H54 (cell line): ENCODE data around the gene ZNF839.
"Not testable (repeated sequence)": the region's sequence is repeated elsewhere in the genome, so short reads cannot be mapped to it uniquely, and the experiment has no call there.

ENCODE experiments used
- DNase-seq: peaks from one replicate; pipeline ENCODE4 v3.0.0; 2011; ENCODE audit warnings: low spot score, mixed read lengths; ENCODE audit not compliant: insufficient read length
- FAIRE-seq: peaks from 3 replicates; lab custom pipeline; 2011; peaks lifted over from hg19 to GRCh38; lab: Jason Lieb, UNC
- POLR2A ChIP-seq: IDR thresholded peaks from 2 replicates; pipeline ENCODE4 v1.6.1; 2011; ENCODE audit warnings: low read depth, mild to moderate bottlenecking, low read length

The ZNF839 gene

DNA sequence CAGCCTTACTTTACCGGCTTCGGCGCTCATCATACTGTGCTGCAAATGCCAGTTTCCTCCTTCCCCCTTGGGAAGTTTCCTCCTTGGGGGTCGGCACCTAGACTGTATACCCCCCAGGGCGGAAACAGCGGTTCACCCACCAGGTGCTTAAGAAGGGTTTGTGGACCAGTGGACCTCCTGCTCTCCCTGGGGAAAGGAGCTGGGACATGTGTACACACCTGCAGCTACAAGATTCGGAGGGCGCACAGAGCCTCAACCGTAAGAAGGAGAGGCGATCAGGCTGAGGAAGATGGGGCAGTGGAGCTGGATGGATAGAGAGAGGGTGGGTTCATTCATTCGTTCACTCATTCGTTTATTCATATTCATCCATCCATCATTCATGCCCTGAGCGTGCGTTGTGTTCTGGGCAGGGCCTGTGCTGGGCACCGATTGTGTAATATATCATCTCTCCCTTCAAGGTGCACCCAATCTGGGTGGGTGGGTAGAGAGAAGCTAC lies 717 bp upstream of the ZNF839 start:
- no peak for TF ChIP-seq POLR2A
- FAIRE-seq = no peak

DNA sequence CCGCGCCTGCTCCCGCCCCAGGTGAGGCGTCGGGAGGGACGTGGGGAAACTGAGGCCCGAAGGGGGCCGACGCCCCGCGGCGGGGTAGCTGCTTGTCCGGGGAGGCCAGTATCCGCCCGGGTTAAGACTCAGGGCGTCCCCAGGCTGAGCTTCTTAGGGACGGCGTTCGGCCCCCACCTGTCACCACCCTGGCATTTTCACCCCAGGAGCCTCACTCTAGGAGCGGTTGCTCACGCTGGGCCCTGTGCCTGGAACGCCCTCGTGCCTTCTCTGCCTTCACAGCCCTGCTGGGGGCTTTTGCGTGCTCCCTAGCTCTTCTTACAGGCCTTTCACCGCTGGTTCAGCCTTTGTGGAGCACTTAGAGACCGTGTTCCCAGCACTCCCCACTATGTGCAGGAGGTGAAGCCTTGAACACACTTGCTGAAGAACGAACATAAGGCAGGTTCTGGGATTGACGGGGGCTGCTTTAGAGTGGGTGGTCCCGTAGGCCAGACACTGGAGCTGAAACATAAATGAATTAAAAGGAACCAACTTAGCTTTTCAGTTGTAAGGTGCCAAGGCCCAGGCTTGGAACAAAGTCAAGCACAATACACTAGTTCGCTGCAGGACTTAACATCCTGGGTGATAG lies 601 bp downstream of the ZNF839 start:
- FAIRE-seq (no peak), DNase-seq (no peak)
- TF ChIP-seq POLR2A = no peak

More for the DNA sequence above, 717 bp upstream of the ZNF839 start:
- no peak for DNase-seq

DNA sequence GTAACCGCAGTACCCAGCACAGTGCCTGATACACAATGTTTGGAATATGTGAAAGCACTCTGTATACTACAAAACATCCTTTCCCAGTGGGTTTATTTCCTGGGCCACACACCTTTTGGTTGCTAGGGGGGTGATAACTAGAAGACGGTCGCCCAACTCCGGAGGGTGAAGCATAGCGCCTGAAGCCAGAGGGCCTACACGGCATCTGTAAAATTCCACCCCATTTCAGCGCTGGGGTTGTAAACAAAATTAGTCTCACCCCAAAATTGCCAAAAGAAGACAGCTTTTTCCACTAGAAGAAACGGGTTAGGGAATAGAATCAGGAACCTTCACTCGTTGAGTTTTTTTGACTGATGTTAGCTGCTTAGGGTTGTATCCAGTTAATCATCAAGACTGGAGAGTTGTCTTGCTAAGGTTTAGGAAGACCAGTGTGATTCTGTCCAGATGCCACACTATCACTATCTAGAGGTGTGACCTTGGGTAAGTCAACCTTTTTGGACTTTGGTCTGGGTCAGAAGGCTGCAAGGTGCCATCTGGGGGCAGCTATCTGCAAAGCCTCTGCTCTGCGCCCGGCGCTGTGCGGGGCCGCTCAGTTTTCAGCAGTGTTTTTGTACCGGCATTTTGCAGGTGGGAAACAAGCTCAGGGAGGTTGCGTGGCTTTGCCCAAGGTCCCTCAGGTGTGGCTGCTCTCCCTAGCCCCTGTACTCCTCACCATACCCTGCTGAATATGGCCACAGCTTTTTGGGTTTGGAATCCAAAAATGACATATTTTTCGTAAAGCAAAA lies 1.3 kb downstream of the ZNF839 start:
- DNase-seq (no peak), FAIRE-seq (no peak)
- no peak for TF ChIP-seq POLR2A

DNA sequence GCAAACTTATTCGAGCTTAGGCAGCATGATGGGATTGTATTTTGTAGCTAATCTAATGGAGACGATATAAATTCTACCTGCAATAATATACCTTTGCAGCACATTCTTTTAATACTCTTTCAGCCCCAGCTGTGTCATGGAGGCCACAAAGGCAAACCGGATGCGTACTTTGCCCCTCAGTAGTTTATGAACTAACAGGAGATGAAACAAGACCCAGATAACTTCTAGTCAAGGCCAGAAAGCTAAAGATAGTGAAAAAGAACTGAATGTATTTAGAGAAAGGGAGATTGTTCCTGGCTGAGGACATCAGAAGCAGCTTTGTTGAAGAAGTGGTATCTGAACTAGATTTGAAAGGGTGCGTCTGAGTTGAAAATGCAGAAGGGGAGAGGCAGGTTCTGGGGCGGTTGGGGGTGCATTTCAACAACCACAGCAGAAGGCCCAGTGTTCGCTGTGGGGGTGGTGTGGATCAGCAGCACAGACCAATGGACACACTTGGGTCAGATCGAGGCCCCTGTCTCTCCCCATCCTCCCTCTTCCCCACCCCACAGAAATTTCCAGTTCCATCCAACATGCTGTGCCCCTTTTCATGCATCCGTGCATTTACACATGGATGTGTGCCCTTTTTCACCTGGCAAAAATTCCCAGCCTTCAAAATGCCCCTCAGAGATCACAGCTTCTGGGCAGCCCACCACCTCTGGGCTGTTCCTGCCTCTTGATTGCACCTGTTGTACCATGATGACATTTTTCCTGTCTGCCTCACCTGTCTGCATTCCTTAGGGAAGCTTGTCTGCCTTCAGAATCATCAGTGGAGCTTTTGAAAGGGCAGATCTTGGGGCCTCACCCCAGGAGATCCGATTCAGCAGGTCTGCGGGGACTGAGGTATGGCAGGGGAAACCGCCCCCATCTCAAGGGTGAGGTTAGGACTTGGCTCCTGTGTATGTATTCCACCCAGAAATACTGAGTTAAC lies 2.2 kb downstream of the ZNF839 start:
- no peak for DNase-seq
- no peak for TF ChIP-seq POLR2A
- FAIRE-seq = no peak

DNA sequence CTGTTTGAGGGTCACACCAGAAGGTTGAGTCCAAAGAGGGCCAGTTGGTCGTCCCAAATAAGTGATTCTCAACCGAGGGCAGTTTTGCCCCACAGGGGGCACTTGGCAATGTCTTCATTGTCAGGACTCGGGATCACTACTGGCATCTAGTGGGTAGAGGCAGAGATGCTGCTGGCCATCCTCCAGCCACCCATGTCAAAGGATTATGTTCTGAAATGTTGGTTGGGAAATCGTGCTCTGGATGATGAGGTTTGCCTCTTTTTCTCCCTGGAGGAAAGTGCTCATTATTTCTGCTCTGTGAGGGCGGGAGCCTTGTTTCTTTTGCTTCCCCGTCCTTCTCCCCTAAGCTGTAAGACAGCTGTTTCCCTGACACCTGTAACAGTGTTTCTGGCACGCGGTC lies 3.6 kb downstream of the ZNF839 start:
- DNase-seq (peak; percentile 59), FAIRE-seq (peak; percentile 75)
- TF ChIP-seq POLR2A = no peak

DNA sequence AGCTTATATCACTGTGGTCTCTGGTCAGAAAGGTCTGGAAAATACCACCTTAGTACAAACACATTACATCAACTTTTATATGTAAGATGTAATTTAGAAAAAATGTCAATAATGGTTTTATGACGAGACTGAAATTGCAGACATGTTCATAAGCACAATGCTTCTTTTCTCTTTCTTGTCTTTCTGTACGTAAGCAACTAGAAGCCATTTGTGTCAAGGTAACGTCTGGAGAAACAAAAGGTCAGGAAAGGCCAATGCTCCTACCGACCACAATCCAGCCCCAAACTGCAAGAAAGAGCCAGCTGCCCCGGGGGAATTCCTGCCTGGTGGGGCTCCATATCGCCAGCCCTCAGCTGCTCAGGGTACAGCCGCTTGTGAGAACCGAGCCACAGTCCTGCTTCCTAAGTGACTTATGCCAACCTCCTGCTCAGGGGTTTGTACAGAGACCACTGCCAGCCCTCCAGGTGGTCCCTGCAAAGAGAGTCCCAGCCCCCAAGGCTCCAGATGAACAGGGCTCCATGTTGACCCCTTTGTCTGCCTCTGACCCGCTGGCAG lies 6.3 kb downstream of the ZNF839 start:
- FAIRE-seq (no peak), DNase-seq (no peak)
- no peak for TF ChIP-seq POLR2A

DNA sequence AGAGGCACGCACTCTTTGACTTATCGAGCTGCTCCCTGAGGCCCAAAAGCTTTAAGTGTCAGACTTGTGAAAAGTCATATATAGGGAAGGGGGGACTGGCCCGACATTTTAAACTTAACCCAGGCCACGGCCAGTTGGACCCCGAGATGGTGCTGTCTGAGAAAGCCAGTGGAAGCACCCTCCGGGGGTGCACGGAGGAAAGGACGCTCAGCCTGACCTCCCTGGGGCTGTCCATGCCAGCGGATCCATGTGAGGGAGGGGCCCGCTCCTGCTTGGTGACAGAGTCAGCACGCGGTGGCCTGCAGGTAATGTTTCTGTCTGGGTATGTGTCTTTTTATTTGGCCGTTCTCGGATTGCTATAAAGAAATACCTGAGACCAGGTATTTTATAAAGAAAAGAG lies 7.0 kb downstream of the ZNF839 start:
- FAIRE-seq = no peak
- TF ChIP-seq POLR2A = no peak
- no peak for DNase-seq

DNA sequence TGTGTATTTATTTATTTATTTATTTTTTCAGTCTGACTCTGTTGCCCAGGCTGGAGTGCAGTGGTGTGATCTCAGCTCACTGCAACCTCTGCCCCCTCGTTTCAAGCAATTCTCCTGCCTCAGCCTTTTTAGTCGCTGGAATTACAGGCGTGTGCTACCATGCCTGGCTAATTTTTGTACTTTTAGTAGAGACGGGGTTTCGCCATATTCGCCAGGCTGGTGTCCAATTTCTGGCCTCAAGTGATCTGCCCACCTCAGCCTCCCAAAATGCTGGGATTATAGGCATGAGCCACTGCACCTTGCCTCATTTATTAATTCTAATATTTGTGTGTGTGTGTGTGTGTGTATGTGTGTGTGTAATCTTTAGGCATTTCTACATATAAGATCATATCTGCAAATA lies 9.8 kb downstream of the ZNF839 start:
- DNase-seq, FAIRE-seq: not testable (repeated sequence)

DNA sequence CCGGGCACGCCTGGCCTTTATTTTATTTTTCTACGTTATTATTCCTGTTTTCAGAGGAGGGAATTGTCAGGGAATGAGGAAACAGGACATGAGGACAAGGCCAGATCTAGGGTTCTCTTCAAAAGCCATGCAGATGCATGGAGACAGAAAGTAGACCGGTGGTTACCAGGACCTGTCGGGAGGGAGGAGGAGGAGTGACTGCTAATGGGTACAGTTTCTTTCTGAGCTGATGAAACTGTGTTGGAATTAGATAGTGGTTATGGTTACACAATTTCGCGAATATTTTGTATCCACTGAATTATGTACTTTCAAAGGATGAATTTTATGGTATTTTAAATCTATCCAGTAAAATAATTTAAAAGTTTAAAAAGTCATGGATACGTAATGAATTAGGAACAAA lies 11.3 kb downstream of the ZNF839 start:
- FAIRE-seq (no peak), DNase-seq (no peak)
- no peak for TF ChIP-seq POLR2A

DNA sequence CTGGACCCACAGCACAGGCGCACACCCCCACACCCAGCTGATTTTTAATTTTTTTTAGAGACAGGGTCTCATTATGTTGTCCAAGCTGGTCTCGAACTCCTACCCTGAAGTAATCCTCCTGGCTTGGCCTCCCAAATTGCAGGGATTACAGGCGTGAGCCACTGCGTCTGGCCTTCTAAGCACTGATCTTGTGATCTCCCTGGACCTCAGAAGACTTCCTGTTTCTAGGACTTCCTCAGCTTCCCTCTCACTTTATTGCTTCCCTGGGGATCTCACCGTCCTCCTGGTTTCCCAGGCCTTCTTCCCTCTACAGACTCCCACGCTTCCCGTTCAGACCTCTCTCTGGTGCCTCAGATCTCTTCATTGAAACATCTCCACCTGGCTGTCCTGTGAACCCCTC lies 13.8 kb downstream of the ZNF839 start:
- TF ChIP-seq POLR2A = no peak
- DNase-seq (no peak), FAIRE-seq (no peak)

DNA sequence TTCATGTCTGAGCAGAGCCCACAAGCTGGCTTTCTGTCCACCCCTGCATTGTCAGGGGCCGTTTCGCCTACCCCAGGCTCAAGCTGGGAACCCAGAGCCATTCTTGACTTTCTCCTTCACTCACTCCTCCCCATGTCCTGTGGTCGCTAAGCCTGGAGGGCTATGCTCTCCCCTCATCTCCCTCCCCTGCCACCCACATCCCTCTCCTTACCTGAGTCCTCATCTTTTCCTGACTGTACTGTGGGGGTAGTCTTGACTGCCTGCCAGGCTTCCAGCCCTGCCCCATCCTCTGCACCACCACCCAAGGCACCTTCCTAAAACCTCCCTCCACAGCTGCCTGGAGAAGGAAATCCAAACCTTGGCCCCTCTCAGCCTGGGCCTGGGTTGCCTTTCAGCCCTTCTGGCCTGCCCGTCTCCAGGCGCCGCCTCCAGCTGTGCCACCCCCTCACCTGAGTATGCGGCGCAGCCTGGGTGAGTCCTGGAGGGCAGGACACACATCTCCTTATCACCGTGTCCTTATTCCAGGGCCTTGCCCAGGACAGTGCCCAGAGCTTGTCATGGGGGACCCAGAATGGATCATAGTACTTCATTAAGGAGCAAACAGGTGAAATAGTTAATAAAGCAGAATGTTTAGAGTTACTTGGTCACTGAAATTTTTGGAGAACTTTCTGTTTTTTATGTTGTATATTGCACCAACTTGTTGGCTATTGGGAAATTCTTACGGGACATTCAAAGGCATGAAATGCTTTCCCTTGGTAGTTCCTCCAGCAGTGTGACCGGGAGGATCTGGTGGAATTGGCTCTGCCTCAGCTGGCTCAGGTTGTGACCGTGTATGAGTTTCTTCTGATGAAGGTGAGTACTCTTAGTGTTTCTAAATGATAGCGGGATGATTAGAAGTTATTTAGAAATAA lies 14.5 kb downstream of the ZNF839 start:
- FAIRE-seq (no peak), DNase-seq (no peak)
- TF ChIP-seq POLR2A = no peak

DNA sequence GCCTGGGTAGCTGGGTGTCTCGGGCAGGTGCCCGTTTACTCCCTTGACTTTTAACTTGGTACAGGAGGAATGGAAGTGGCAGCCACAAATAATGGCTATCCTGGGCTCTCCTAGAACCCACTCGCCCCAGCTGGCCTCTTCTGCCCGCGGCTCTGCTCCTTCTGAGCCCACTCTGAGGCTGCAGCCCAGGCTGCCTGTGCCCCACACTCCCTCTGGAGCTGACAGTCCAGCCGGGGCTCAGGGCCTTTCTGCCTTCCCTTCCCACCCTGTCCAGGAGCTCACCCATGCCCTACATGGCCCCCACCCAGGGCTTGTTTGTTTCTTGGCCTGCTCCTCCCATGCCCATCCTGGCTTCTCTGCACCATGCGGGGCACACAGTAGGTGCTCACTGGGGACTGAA lies 15.6 kb downstream of the ZNF839 start:
- FAIRE-seq = no peak
- TF ChIP-seq POLR2A = no peak
- DNase-seq = no peak
